ENCODE measurements around the gene ARL8A. TPM values are rescaled to one million over a fixed set of nuclear protein-coding genes. Genes with fewer than 3 reads are reported as not detected.
"Not testable (repeated sequence)": the region's sequence is repeated elsewhere in the genome, so short reads cannot be mapped to it uniquely, and the experiment has no call there.

ARL8A gene
- total and polyA plus RNA-seq, 10 donors = 16.2 to 104 (median 47.6) TPM

GRCh38 chr1:202112859-202113689 is 31.5 kb downstream of the ARL8A start:
- Histone ChIP-seq H3K4me1 (no peaks in the 10 kb centered on the region), H3K27ac (no peak overlapping the region), H3K4me3 (no peak overlapping the region), H3K36me3 (no peaks in the 10 kb centered on the region), H3K9me3 (no peaks in the 10 kb centered on the region), H3K27me3 (replicated peaks in 1 of 7) (peaks cover 0 to 3% (median 0%) of the 10 kb centered on the region in 7 donors)
- intact Hi-C loops (cut with DNase I; ENCODE audit: low total_unique reads) = no loop called here
- TF ChIP-seq POLR2AphosphoS5 (IDR thresholded peaks at IDR 0.05) (no peak), POLR2A (IDR thresholded peaks at IDR 0.05) (no peak), CTCF (IDR thresholded peaks at IDR 0.05 in 8 of 11, conservative IDR thresholded peaks at IDR 0.05 in 3 of 11) (no peak)
- WGBS, 5 donors = 44 to 58% (median 52%) methylated on average over 5 of the region's 5 CpGs
- DNase-seq = no peak

- H3K4me3 ChIP-seq; H3K36me3 ChIP-seq; H3K27me3 ChIP-seq (replicated peaks in 1 of 7); DNase-seq; H3K27ac ChIP-seq; H3K4me1 ChIP-seq; intact Hi-C loops (cut with DNase I; ENCODE audit: low total_unique reads); H3K9me3 ChIP-seq: not testable (repeated sequence)
- 89 to 96% (median 92%) methylated on average over 7 of the region's 7 CpGs for WGBS, 5 donors
These were observed 32.9 kb downstream of the ARL8A start for GRCh38 chr1:202111589-202111988.

- 83 to 97% (median 91%) methylated on average over 3 of the region's 3 CpGs for WGBS, 5 donors
These were observed 33.6 kb downstream of the ARL8A start for GRCh38 chr1:202110977-202111376.

GRCh38 chr1:202107801-202108731 is 36.5 kb downstream of the ARL8A start:
- H3K27me3 ChIP-seq (replicated peaks in 1 of 7) = peaks cover 0 to 3% (median 0%) of the 10 kb centered on the region in 7 donors
- H3K9me3 ChIP-seq = no peaks in the 10 kb centered on the region
- no peak overlapping the region for H3K27ac ChIP-seq
- 60 to 82% (median 76%) methylated on average over 9 to 13 of the region's 13 CpGs for WGBS, 5 donors
- peaks cover 0 to 7% (median 0%) of the 10 kb centered on the region in 6 donors for H3K4me1 ChIP-seq
- no peak overlapping the region for H3K4me3 ChIP-seq
- no peaks in the 10 kb centered on the region for H3K36me3 ChIP-seq
- no peak for TF ChIP-seq POLR2AphosphoS5 (IDR thresholded peaks at IDR 0.05)
- DNase-seq = no peak
- intact Hi-C loops (cut with DNase I; ENCODE audit: low total_unique reads) = no loop called here

More at GRCh38 chr1:202110977-202111376, 33.6 kb downstream of the ARL8A start:
- H3K4me3 ChIP-seq = no peak overlapping the region
- no peak overlapping the region for H3K27ac ChIP-seq
- no peak for TF ChIP-seq CTCF (IDR thresholded peaks at IDR 0.05 in 8 of 11, conservative IDR thresholded peaks at IDR 0.05 in 3 of 11)
- no peak for TF ChIP-seq POLR2AphosphoS5 (IDR thresholded peaks at IDR 0.05)
- no peak for TF ChIP-seq POLR2A (IDR thresholded peaks at IDR 0.05)
- no peaks in the 10 kb centered on the region for H3K36me3 ChIP-seq
- H3K9me3 ChIP-seq = no peaks in the 10 kb centered on the region
- peaks cover 0 to 3% (median 0%) of the 10 kb centered on the region in 7 donors for H3K27me3 ChIP-seq (replicated peaks in 1 of 7)
- peaks cover 0 to 7% (median 0%) of the 10 kb centered on the region in 6 donors for H3K4me1 ChIP-seq
- intact Hi-C loops (cut with DNase I; ENCODE audit: low total_unique reads) = no loop called here
- no peak for DNase-seq
